Measurements from ENCODE around the gene FAT1.

Gene FAT1

GRCh38 chr4:186724864-186725468, 1.3 kb upstream of the FAT1 start:
- peak; percentile 38 for DNase-seq (ENCODE audit: low read depth)
- peak overlapping the region; percentile 99 for H3K4me3 ChIP-seq (ENCODE audit: low read length)
- TF ChIP-seq CTCF (IDR thresholded peaks at IDR 0.05; ENCODE audit: insufficient read depth, low read depth, low read length, missing control alignments): no peak

GRCh38 chr4:186724058-186724863, 605 bp upstream of the FAT1 start:
- TF ChIP-seq CTCF (IDR thresholded peaks at IDR 0.05; ENCODE audit: insufficient read depth, low read depth, low read length, missing control alignments): no peak
- peak; percentile 29 for DNase-seq (ENCODE audit: low read depth)
- H3K4me3 ChIP-seq (ENCODE audit: low read length): peak overlapping the region; percentile 99

GRCh38 chr4:186722796-186723291, 812 bp downstream of the FAT1 start:
- no peak for DNase-seq (ENCODE audit: low read depth)
- TF ChIP-seq CTCF (IDR thresholded peaks at IDR 0.05; ENCODE audit: insufficient read depth, low read depth, low read length, missing control alignments): no peak
- peak overlapping the region; percentile 75 for H3K4me3 ChIP-seq (ENCODE audit: low read length)

- H3K4me3 ChIP-seq (ENCODE audit: low read length): no peak overlapping the region
- TF ChIP-seq CTCF (IDR thresholded peaks at IDR 0.05; ENCODE audit: insufficient read depth, low read depth, low read length, missing control alignments): peak; percentile 63
- peak; percentile 69 for DNase-seq (ENCODE audit: low read depth)
Observed at GRCh38 chr4:186719925-186720694, 3.5 kb downstream of the FAT1 start.

- DNase-seq (ENCODE audit: low read depth): peak; percentile 92
- TF ChIP-seq CTCF (IDR thresholded peaks at IDR 0.05; ENCODE audit: insufficient read depth, low read depth, low read length, missing control alignments): no peak
Observed at GRCh38 chr4:186717556-186717955, 6.1 kb downstream of the FAT1 start.

GRCh38 chr4:186715077-186715476, 8.6 kb downstream of the FAT1 start:
- DNase-seq (ENCODE audit: low read depth): no peak
- TF ChIP-seq CTCF (IDR thresholded peaks at IDR 0.05; ENCODE audit: insufficient read depth, low read depth, low read length, missing control alignments): no peak
- no peak overlapping the region for H3K4me3 ChIP-seq (ENCODE audit: low read length)

More at GRCh38 chr4:186717556-186717955, 6.1 kb downstream of the FAT1 start:
- H3K4me3 ChIP-seq (ENCODE audit: low read length): no peak overlapping the region

All from epithelial cell of esophagus (primary cell).